Endothelial cell of umbilical vein (primary cell): Measurements from ENCODE around the gene MCL1. TPM values are rescaled to one million over a fixed set of nuclear protein-coding genes. Genes with fewer than 3 reads are reported as not detected.
A peak's percentile ranks its signal among the peaks of the same experiment; 100 is the strongest.

Source experiments
- BruUV-seq: library from RNA; stranded (reverse); fragments of 400-500 nt; replicated peaks from 2 replicates; lab custom pipeline; 2021; lab: Mats Ljungman, UMichigan
- CTCF ChIA-PET: fragments of 300-600, 350-600 bp; sonication (Branson Sonifier 250); formaldehyde crosslinking; loops from one replicate; lab custom pipeline; 2021; ENCODE audit warnings: antibody characterized with exemption, inconsistent platforms; lab: Charles Lee
- POLR2A ChIA-PET: fragments of 300-600, 350-600 bp; sonication (Branson Sonifier 250); formaldehyde crosslinking; loops from one replicate; lab custom pipeline; 2021; ENCODE audit warnings: antibody characterized with exemption, inconsistent platforms; lab: Charles Lee
- DNase-seq: peaks from one replicate; pipeline ENCODE4 v3.0.0-alpha.2; 2011; ENCODE audit warnings: low read depth, low spot score
- FAIRE-seq: peaks from 2 replicates; lab custom pipeline; 2011; peaks lifted over from hg19 to GRCh38; lab: Jason Lieb, UNC
- H2AFZ ChIP-seq: 2 replicates; pipeline ENCODE4 v1.6.0; 2012; ENCODE audit warnings: low read depth, low read length, control low read depth, inconsistent platforms
- H3K27ac ChIP-seq: 2 replicates; pipeline ENCODE4 v1.5.1; 2011; ENCODE audit warnings: low read depth, mild to moderate bottlenecking, control low read depth, low read length, moderate library complexity; ENCODE audit not compliant: insufficient read depth
- H3K27me3 ChIP-seq, 2 experiments: 2 replicates each; pipeline versions ENCODE4 v1.6.0 to v1.6.1; 2011; ENCODE audit warnings: low read length in 2 of 2, mixed read lengths in 1 of 2; ENCODE audit not compliant: control insufficient read depth in 2 of 2, insufficient read depth in 2 of 2
- H3K36me3 ChIP-seq, 2 experiments: 2 replicates in 1 of 2; 3 replicates in 1 of 2; pipeline ENCODE4 v1.5.1; 2011; ENCODE audit warnings: low read length in 2 of 2, mild to moderate bottlenecking in 1 of 2, moderate library complexity in 1 of 2; ENCODE audit not compliant: control insufficient read depth in 2 of 2, insufficient read depth in 2 of 2; ENCODE audit errors: extremely low read depth in 1 of 2
- H3K4me1 ChIP-seq: 3 replicates; pipeline ENCODE4 v1.5.1; 2011; ENCODE audit warnings: mild to moderate bottlenecking, low read length; ENCODE audit not compliant: control insufficient read depth, insufficient read depth; ENCODE audit errors: extremely low read depth
- H3K4me2 ChIP-seq: 2 replicates; pipeline ENCODE4 v1.6.1; 2011; ENCODE audit warnings: low read length, control low read depth, mixed read lengths; ENCODE audit not compliant: insufficient read depth
- H3K4me3 ChIP-seq, 3 experiments: fragments of 200-600 bp in 1 of 3; sonication (generic), shearing (Covaris generic) in 1 of 3; replicated peaks in 1 of 3; 2 replicates each; pipeline ENCODE4 v1.5.1; 2011 to 2016; ENCODE audit warnings: control low read depth in 3 of 3, low read length in 3 of 3, mild to moderate bottlenecking in 2 of 3, inconsistent platforms in 1 of 3, low read depth in 1 of 3, moderate library complexity in 1 of 3; ENCODE audit not compliant: insufficient read depth in 1 of 3
- H3K79me2 ChIP-seq: 2 replicates; pipeline ENCODE4 v1.6.0; 2012; ENCODE audit warnings: low read length, inconsistent platforms; ENCODE audit not compliant: control insufficient read depth, insufficient read depth
- H3K9ac ChIP-seq: replicated peaks from 2 replicates; pipeline ENCODE3; 2011; ENCODE audit warnings: low read length, control low read depth; ENCODE audit not compliant: insufficient read depth; ENCODE audit errors: extremely low read depth
- H3K9me1 ChIP-seq: replicated peaks from 3 replicates; pipeline ENCODE4 v1.6.0; 2011; ENCODE audit warnings: mild to moderate bottlenecking, low read length; ENCODE audit not compliant: control insufficient read depth, insufficient read depth; ENCODE audit errors: extremely low read depth
- H3K9me3 ChIP-seq: replicated peaks from 2 replicates; pipeline ENCODE4 v1.5.1; 2012; ENCODE audit warnings: low read length, inconsistent platforms; ENCODE audit not compliant: control insufficient read depth, insufficient read depth
- H4K20me1 ChIP-seq: replicated peaks from 2 replicates; pipeline ENCODE3; 2011; ENCODE audit warnings: mild to moderate bottlenecking, low read length; ENCODE audit not compliant: control insufficient read depth, insufficient read depth; ENCODE audit errors: extremely low read depth
- EZH2 ChIP-seq: IDR thresholded peaks from 2 replicates; pipeline ENCODE4 v1.6.1; 2012; ENCODE audit warnings: borderline replicate concordance, low read depth, mild to moderate bottlenecking, moderate library complexity, low read length, inconsistent platforms; ENCODE audit not compliant: severe bottlenecking
- FOS ChIP-seq: IDR thresholded peaks from 2 replicates; pipeline ENCODE4 v1.6.1; 2011; ENCODE audit warnings: mild to moderate bottlenecking, low read length, moderate library complexity, borderline replicate concordance; ENCODE audit not compliant: insufficient read depth
- GATA2 ChIP-seq: IDR thresholded peaks from 2 replicates; pipeline ENCODE4 v1.7.0; 2011; ENCODE audit warnings: low read depth, mild to moderate bottlenecking, moderate library complexity, mixed read lengths, low read length; ENCODE audit not compliant: insufficient read length, insufficient read depth
- JUN ChIP-seq: IDR thresholded peaks from 2 replicates; pipeline ENCODE4 v1.6.1; 2011; ENCODE audit warnings: borderline replicate concordance, low read depth; ENCODE audit not compliant: insufficient read length, insufficient read depth
- MYC ChIP-seq: IDR thresholded peaks from one replicate; pipeline ENCODE4 v1.6.1; 2011; ENCODE audit warnings: mild to moderate bottlenecking, low read depth, low read length
- POLR2A ChIP-seq: IDR thresholded peaks from 2 replicates; pipeline ENCODE4 v1.6.1; 2012; ENCODE audit warnings: low read depth, mild to moderate bottlenecking, control low read depth, low read length
- POLR2AphosphoS5 ChIP-seq: IDR thresholded peaks from 2 replicates; pipeline ENCODE4 v1.6.1; 2012; ENCODE audit warnings: low read depth, mild to moderate bottlenecking, control low read depth, low read length, moderate library complexity; ENCODE audit not compliant: insufficient read depth
- dilution Hi-C: fragments of 300-500 bp; cut with MboI; formaldehyde crosslinking; loops from one replicate; pipeline ENCODE4 v1.15.0; 2019; ENCODE audit warnings: low sequenced_read_pairs; ENCODE audit not compliant: extremely low pct_ligation_motif_present
- intact Hi-C: fragments of 100-400 bp; cut with micrococcal nuclease; formaldehyde crosslinking; loops from one replicate; pipeline ENCODE4 v1.10.0; 2022
- polyA plus RNA-seq, 4 experiments: library from polyadenylated mRNA; depleted of rRNA in 3 of 4; stranded (reverse) in 3 of 4; unstranded in 1 of 4; fragments of >200 nt; gene quantifications; 2 replicates each; pipeline versions ENCODE4 v1.2.1 to v1.2.3, GENCODE V29; 2011 to 2012; ENCODE audit warnings: missing spikeins in 1 of 4
- total RNA-seq: library from RNA; stranded (reverse); gene quantifications from 2 replicates; pipeline ENCODE4 v1.2.3, GENCODE V29; 2021
- TF ChIP-seq, protein P1 (sequence below): IDR thresholded peaks from 2 replicates; pipeline ENCODE4 v1.6.1; 2011; ENCODE audit not compliant: insufficient read depth, insufficient read length
- TF ChIP-seq, protein P2 (sequence below), 2 donors: IDR thresholded peaks; 1 replicate in 1 of 2; 2 replicates in 1 of 2; pipeline ENCODE4 v1.5.1; 2011; ENCODE audit warnings: low read length in 2 of 2, mild to moderate bottlenecking in 2 of 2, moderate library complexity in 2 of 2, control low read depth in 1 of 2, inconsistent platforms in 1 of 2, low read depth in 1 of 2; ENCODE audit not compliant: insufficient read depth in 1 of 2; ENCODE audit errors: extremely low read depth in 1 of 2

The MCL1 gene
- total and polyA plus RNA-seq, 2 donors (not counting 3 experiments of a cell fraction or from before 2014, with no cell fraction given) = 87.3 to 186 TPM

DNA sequence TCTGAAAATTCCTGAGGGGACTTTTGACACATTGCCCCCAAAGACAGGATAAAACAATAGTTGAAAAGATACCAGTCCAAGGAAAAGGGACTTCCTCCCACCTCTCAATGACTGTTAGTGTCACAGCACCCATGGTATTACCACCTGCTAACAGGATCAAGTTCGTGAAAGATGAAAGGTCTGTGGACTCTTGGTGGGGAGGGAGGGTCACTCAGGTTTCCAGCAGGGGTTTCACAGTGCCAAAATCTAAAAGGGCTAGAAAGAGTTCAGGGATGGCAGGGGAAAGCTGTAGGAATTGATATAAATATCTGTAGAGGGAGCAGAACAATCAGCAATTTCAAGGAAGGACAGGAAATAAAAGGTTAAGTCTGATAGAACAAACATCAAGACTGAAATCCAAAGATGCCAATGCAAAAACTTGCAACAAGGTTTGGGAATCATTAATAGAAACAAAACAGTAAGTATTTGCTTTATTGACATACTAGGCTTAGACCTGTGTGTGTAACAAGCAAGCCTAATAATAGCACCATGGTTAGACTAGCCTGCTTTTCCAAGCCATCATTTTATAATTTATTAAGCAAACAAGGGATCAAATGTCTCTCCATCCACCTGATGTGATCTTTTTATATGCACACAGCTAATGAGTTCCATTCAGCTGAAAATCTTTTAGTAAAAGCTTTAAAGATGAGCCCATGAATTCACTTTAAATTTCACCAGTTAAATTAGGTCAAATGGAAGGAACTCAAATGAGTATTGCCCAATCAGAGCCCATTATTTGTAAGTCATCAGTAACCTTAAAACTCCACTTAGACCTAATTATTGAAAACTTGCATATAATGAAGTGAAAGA lies 3.7 kb downstream of the MCL1 start:
- H3K36me3 ChIP-seq = peaks cover 17 to 39% of the 10 kb centered on the region in 2 experiments
- H2AFZ ChIP-seq = no peak overlapping the region
- no TSS peak for BruUV-seq
- dilution Hi-C loops (loop anchor here (10.0 kb wide), 1 partner anchor 89 kb away; no protein-coding TSS in a partner anchor), intact Hi-C loops (loop anchor here (5.0 kb wide), 1 partner anchor 237 kb away; no protein-coding TSS in a partner anchor)
- H3K9ac ChIP-seq = peak overlapping the region; percentile 97
- DNase-seq (no peak), FAIRE-seq (no peak)
- H3K4me2 ChIP-seq = peak overlapping the region; percentile 87
- no peaks in the 10 kb centered on the region for H3K9me3 ChIP-seq
- CTCF ChIA-PET = interaction anchor here (10.3 to 13.4 kb wide), 2 partner anchors 13 to 45 kb away, joined by 147 to 184 read pairs; no protein-coding TSS in a partner anchor
- H3K27ac ChIP-seq = peak overlapping the region; percentile 50
- H4K20me1 ChIP-seq = peaks cover 36% of the 10 kb centered on the region
- H3K27me3 ChIP-seq = no peaks in the 10 kb centered on the region
- no peaks in the 10 kb centered on the region for H3K9me1 ChIP-seq
- POLR2A ChIA-PET = interaction anchor here (1.4 to 1.7 kb wide), 3 partner anchors 11 to 44 kb away, joined by 4 to 6 read pairs (median 4); no protein-coding TSS in a partner anchor
- TF ChIP-seq, protein P1, sequence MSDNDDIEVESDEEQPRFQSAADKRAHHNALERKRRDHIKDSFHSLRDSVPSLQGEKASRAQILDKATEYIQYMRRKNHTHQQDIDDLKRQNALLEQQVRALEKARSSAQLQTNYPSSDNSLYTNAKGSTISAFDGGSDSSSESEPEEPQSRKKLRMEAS = no peak
- TF ChIP-seq MYC (no peak), GATA2 (no peak), FOS (no peak), POLR2AphosphoS5 (no peak), JUN (no peak), EZH2 (no peak), POLR2A (no peak)
- TF ChIP-seq, protein P2, sequence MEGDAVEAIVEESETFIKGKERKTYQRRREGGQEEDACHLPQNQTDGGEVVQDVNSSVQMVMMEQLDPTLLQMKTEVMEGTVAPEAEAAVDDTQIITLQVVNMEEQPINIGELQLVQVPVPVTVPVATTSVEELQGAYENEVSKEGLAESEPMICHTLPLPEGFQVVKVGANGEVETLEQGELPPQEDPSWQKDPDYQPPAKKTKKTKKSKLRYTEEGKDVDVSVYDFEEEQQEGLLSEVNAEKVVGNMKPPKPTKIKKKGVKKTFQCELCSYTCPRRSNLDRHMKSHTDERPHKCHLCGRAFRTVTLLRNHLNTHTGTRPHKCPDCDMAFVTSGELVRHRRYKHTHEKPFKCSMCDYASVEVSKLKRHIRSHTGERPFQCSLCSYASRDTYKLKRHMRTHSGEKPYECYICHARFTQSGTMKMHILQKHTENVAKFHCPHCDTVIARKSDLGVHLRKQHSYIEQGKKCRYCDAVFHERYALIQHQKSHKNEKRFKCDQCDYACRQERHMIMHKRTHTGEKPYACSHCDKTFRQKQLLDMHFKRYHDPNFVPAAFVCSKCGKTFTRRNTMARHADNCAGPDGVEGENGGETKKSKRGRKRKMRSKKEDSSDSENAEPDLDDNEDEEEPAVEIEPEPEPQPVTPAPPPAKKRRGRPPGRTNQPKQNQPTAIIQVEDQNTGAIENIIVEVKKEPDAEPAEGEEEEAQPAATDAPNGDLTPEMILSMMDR (IDR thresholded peaks at IDR 0.05; ENCODE audit: extremely low read depth in 1 of 2, insufficient read depth in 1 of 2, low read depth in 1 of 2, low read length in 2 of 2) = no peak
- peak overlapping the region; percentile 91 to 99 (median 92) for H3K4me3 ChIP-seq
- H3K4me1 ChIP-seq = peaks cover 35% of the 10 kb centered on the region
- peaks cover 77% of the 10 kb centered on the region for H3K79me2 ChIP-seq
